ENCODE data around the gene DAZAP1.

Gene DAZAP1

DNA sequence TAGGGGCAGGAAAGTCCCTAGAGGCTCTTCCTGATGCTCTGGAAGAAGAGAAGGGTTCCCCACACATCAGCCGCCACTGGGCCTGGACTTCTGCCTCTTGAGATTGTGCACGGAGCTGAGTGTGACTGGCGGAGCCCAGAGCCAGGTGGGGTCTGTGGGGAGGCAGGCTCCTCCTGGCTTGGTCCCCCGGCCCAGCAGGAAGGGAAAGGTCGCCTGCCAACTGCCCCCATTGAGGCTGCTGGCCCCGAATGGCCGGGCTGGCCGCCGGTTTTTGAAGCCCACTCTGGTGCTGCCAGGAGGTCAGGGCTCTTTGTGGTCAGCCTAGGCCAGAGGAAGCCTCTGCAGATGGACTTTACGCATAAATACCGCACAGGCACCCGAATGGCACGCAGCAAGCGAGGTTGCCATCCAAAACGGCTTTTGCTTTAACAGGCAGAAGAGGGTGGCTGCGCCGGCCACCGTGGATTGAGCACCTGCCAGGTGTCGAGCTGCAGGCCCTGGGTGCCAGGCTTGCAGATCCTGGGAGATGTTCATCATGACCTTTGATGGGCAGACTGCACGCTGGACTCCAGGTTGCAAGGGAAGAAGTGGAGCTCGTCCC, 5.0 kb downstream of the DAZAP1 start:
- Histone ChIP-seq H3K4me2 (ENCODE audit: low read depth, low read length, poor library complexity, severe bottlenecking) (peak overlapping the region; percentile 95), H2AFZ (ENCODE audit: low read length) (no peak overlapping the region), H3K9me2 (replicated peaks; ENCODE audit: low read depth, low read length) (no peaks in the 10 kb centered on the region), H3K36me3 (ENCODE audit: insufficient read depth, low read length) (peaks cover 33% of the 10 kb centered on the region; the same call in 1 of the 2 replicates), H3K9me3 (ENCODE audit: insufficient read depth, low read depth, low read length) (no peaks in the 10 kb centered on the region), H3K4me1 (ENCODE audit: insufficient read depth, low read length, poor library complexity, severe bottlenecking) (peaks cover 28% of the 10 kb centered on the region), H3K79me2 (ENCODE audit: insufficient read depth, low read length) (peaks cover 98% of the 10 kb centered on the region), H3K4me3 (ENCODE audit: low read length, poor library complexity, severe bottlenecking) (no peak overlapping the region), H3F3A (ENCODE audit: low read depth) (no peaks in the 10 kb centered on the region), H3K27me3 (ENCODE audit: insufficient read depth, low read length, poor library complexity, severe bottlenecking) (peaks cover 6% of the 10 kb centered on the region), H4K20me1 (ENCODE audit: insufficient read depth, low read length, poor library complexity, severe bottlenecking) (peaks cover 90% of the 10 kb centered on the region), H3K9ac (ENCODE audit: low read depth, low read length, poor library complexity, severe bottlenecking) (no peak overlapping the region)
- TF ChIP-seq EZH2phosphoT487 (IDR thresholded peaks at IDR 0.05; ENCODE audit: borderline replicate concordance): no peak
- TF ChIP-seq CTCF (conservative IDR thresholded peaks at IDR 0.05; ENCODE audit: low read length): no peak

- no peak overlapping the region for H3K4me2 ChIP-seq (ENCODE audit: low read depth, low read length, poor library complexity, severe bottlenecking)
- no peak overlapping the region for H2AFZ ChIP-seq (ENCODE audit: low read length)
Observed at GRCh38 chr19:1412995-1413800, 5.8 kb downstream of the DAZAP1 start.

More at GRCh38 chr19:1412995-1413800, 5.8 kb downstream of the DAZAP1 start:
- Histone ChIP-seq H3K27me3 (ENCODE audit: insufficient read depth, low read length, poor library complexity, severe bottlenecking) (peaks cover 1% of the 10 kb centered on the region), H3K36me3 (ENCODE audit: insufficient read depth, low read length) (peaks cover 41% of the 10 kb centered on the region; the same call in 1 of the 2 replicates), H3F3A (ENCODE audit: low read depth) (no peaks in the 10 kb centered on the region), H3K4me3 (ENCODE audit: low read length, poor library complexity, severe bottlenecking) (no peak overlapping the region), H3K9me2 (replicated peaks; ENCODE audit: low read depth, low read length) (no peaks in the 10 kb centered on the region), H3K79me2 (ENCODE audit: insufficient read depth, low read length) (peaks cover 99% of the 10 kb centered on the region), H3K9me3 (ENCODE audit: insufficient read depth, low read depth, low read length) (no peaks in the 10 kb centered on the region), H3K9ac (ENCODE audit: low read depth, low read length, poor library complexity, severe bottlenecking) (no peak overlapping the region), H3K4me1 (ENCODE audit: insufficient read depth, low read length, poor library complexity, severe bottlenecking) (peaks cover 28% of the 10 kb centered on the region), H4K20me1 (ENCODE audit: insufficient read depth, low read length, poor library complexity, severe bottlenecking) (peaks cover 93% of the 10 kb centered on the region)
- no peak for TF ChIP-seq CTCF (conservative IDR thresholded peaks at IDR 0.05; ENCODE audit: low read length)
- TF ChIP-seq EZH2phosphoT487 (IDR thresholded peaks at IDR 0.05; ENCODE audit: borderline replicate concordance): no peak

All from Loucy (cell line).